Activated naive CD8-positive, alpha-beta T cell treated with anti-CD3 and anti-CD28 coated beads, Interleukin-2, amount 10 ng/mL, durations not matched to agents 7 days and 5 days (primary cell): Measurements from ENCODE around the gene CLCN7. TPM values are rescaled to one million over a fixed set of nuclear protein-coding genes. Genes with fewer than 3 reads are reported as not detected.

Source experiments
- ATAC-seq: fragments of 150-1000 bp; cut with Tn5 transposase; one replicate; pipeline ENCODE4 v1.10.0; 2021; ENCODE audit warnings: low read depth, moderate library complexity
- POLR2A ChIA-PET: fragments of 350-600 bp; sonication (Branson Sonifier 250); formaldehyde crosslinking; loops from one replicate; lab custom pipeline; 2021; ENCODE audit warnings: antibody characterized with exemption; lab: Charles Lee
- DNase-seq: peaks from one replicate; pipeline ENCODE4 v3.0.0; 2021
- H3K27ac Mint-ChIP-seq: one replicate; pipeline ENCODE4 v1.8.0; 2022; ENCODE audit warnings: mild to moderate bottlenecking, mixed read lengths
- H3K27me3 Mint-ChIP-seq: one replicate; pipeline ENCODE4 v1.8.0; 2022; ENCODE audit warnings: mild to moderate bottlenecking, moderate library complexity, mixed read lengths
- H3K36me3 Mint-ChIP-seq: one replicate; pipeline ENCODE4 v1.8.0; 2021; ENCODE audit warnings: mild to moderate bottlenecking, mixed read lengths
- H3K4me1 Mint-ChIP-seq: one replicate; pipeline ENCODE4 v1.8.0; 2021; ENCODE audit warnings: mixed read lengths
- H3K4me3 Mint-ChIP-seq: one replicate; pipeline ENCODE4 v1.8.0; 2022; ENCODE audit warnings: mild to moderate bottlenecking, moderate library complexity, mixed read lengths
- H3K9me3 Mint-ChIP-seq: one replicate; pipeline ENCODE4 v1.8.0; 2021; ENCODE audit warnings: mixed read lengths
- total RNA-seq, 2 experiments: library from RNA; stranded (reverse); gene quantifications; one replicate each; pipeline ENCODE4 v1.2.3, GENCODE V29; 2021

Gene CLCN7
- total RNA-seq, 2 experiments from 2014 or later: 69.7 to 72.2 TPM

GRCh38 chr16:1508494-1509187, 33.8 kb upstream of the CLCN7 start:
- ATAC-seq (no peak), DNase-seq (no peak)
- H3K4me3 Mint-ChIP-seq: no peak overlapping the region
- no peak overlapping the region for H3K27ac Mint-ChIP-seq
- POLR2A ChIA-PET: no interaction called here
- peaks cover 14% of the 10 kb centered on the region for H3K36me3 Mint-ChIP-seq
- no peaks in the 10 kb centered on the region for H3K9me3 Mint-ChIP-seq
- no peaks in the 10 kb centered on the region for H3K4me1 Mint-ChIP-seq
- H3K27me3 Mint-ChIP-seq: no peaks in the 10 kb centered on the region

GRCh38 chr16:1506494-1507213, 31.8 kb upstream of the CLCN7 start:
- H3K27ac Mint-ChIP-seq: no peak overlapping the region
- DNase-seq: no peak
- no peaks in the 10 kb centered on the region for H3K27me3 Mint-ChIP-seq
- ATAC-seq: no peak
- H3K4me3 Mint-ChIP-seq: no peak overlapping the region
- POLR2A ChIA-PET: no interaction called here
- H3K9me3 Mint-ChIP-seq: no peaks in the 10 kb centered on the region
- no peaks in the 10 kb centered on the region for H3K4me1 Mint-ChIP-seq
- peaks cover 10% of the 10 kb centered on the region for H3K36me3 Mint-ChIP-seq

GRCh38 chr16:1505912-1506311, 31.1 kb upstream of the CLCN7 start:
- POLR2A ChIA-PET: no interaction called here
- H3K4me1 Mint-ChIP-seq: no peaks in the 10 kb centered on the region
- H3K27me3 Mint-ChIP-seq: no peaks in the 10 kb centered on the region
- H3K9me3 Mint-ChIP-seq: no peaks in the 10 kb centered on the region
- no peak overlapping the region for H3K4me3 Mint-ChIP-seq
- no peak for ATAC-seq
- no peak for DNase-seq
- no peak overlapping the region for H3K27ac Mint-ChIP-seq
- H3K36me3 Mint-ChIP-seq: peaks cover 7% of the 10 kb centered on the region

- ATAC-seq (no peak), DNase-seq (no peak)
- Mint-ChIP-seq H3K27me3 (no peaks in the 10 kb centered on the region), H3K27ac (no peak overlapping the region), H3K4me1 (no peaks in the 10 kb centered on the region), H3K4me3 (no peak overlapping the region), H3K9me3 (no peaks in the 10 kb centered on the region), H3K36me3 (peaks cover 7% of the 10 kb centered on the region)
- POLR2A ChIA-PET: no interaction called here
Observed at GRCh38 chr16:1505073-1505844, 30.4 kb upstream of the CLCN7 start.

- Mint-ChIP-seq H3K4me1 (no peaks in the 10 kb centered on the region), H3K9me3 (no peaks in the 10 kb centered on the region), H3K27ac (no peak overlapping the region), H3K4me3 (no peak overlapping the region), H3K36me3 (peaks cover 7% of the 10 kb centered on the region), H3K27me3 (no peaks in the 10 kb centered on the region)
- POLR2A ChIA-PET: no interaction called here
- DNase-seq: no peak
- ATAC-seq: no peak
Observed at GRCh38 chr16:1503110-1503955, 28.5 kb upstream of the CLCN7 start.

- no peak overlapping the region for H3K27ac Mint-ChIP-seq
- no peaks in the 10 kb centered on the region for H3K9me3 Mint-ChIP-seq
- DNase-seq (no peak), ATAC-seq (no peak)
- no peak overlapping the region for H3K4me3 Mint-ChIP-seq
- peaks cover 7% of the 10 kb centered on the region for H3K36me3 Mint-ChIP-seq
- POLR2A ChIA-PET: no interaction called here
- no peaks in the 10 kb centered on the region for H3K4me1 Mint-ChIP-seq
- H3K27me3 Mint-ChIP-seq: no peaks in the 10 kb centered on the region
Observed at GRCh38 chr16:1502092-1503004, 27.5 kb upstream of the CLCN7 start.

GRCh38 chr16:1501630-1502029, 26.8 kb upstream of the CLCN7 start:
- H3K36me3 Mint-ChIP-seq: peaks cover 7% of the 10 kb centered on the region
- H3K27me3 Mint-ChIP-seq: no peaks in the 10 kb centered on the region
- H3K4me1 Mint-ChIP-seq: no peaks in the 10 kb centered on the region
- ATAC-seq (no peak), DNase-seq (no peak)
- no peak overlapping the region for H3K4me3 Mint-ChIP-seq
- POLR2A ChIA-PET: no interaction called here
- no peak overlapping the region for H3K27ac Mint-ChIP-seq
- H3K9me3 Mint-ChIP-seq: no peaks in the 10 kb centered on the region

GRCh38 chr16:1500465-1501150, 25.8 kb upstream of the CLCN7 start:
- no peak overlapping the region for H3K27ac Mint-ChIP-seq
- POLR2A ChIA-PET: no interaction called here
- H3K27me3 Mint-ChIP-seq: no peaks in the 10 kb centered on the region
- ATAC-seq (no peak), DNase-seq (no peak)
- H3K4me3 Mint-ChIP-seq: no peak overlapping the region
- no peaks in the 10 kb centered on the region for H3K4me1 Mint-ChIP-seq
- no peaks in the 10 kb centered on the region for H3K9me3 Mint-ChIP-seq
- H3K36me3 Mint-ChIP-seq: peaks cover 7% of the 10 kb centered on the region

- H3K27me3 Mint-ChIP-seq: no peaks in the 10 kb centered on the region
Observed at GRCh38 chr16:1499756-1500464, 25.1 kb upstream of the CLCN7 start.

GRCh38 chr16:1498899-1499676, 24.3 kb upstream of the CLCN7 start:
- H3K4me3 Mint-ChIP-seq: no peak overlapping the region
- no peak overlapping the region for H3K27ac Mint-ChIP-seq
- H3K4me1 Mint-ChIP-seq: no peaks in the 10 kb centered on the region
- no peak for DNase-seq
- peaks cover 7% of the 10 kb centered on the region for H3K36me3 Mint-ChIP-seq
- H3K27me3 Mint-ChIP-seq: no peaks in the 10 kb centered on the region
- POLR2A ChIA-PET: no interaction called here
- no peak for ATAC-seq
- H3K9me3 Mint-ChIP-seq: no peaks in the 10 kb centered on the region

More at GRCh38 chr16:1499756-1500464, 25.1 kb upstream of the CLCN7 start:
- Mint-ChIP-seq H3K4me1 (no peaks in the 10 kb centered on the region), H3K4me3 (no peak overlapping the region), H3K27ac (no peak overlapping the region), H3K36me3 (peaks cover 7% of the 10 kb centered on the region), H3K9me3 (no peaks in the 10 kb centered on the region)
- no peak for DNase-seq
- POLR2A ChIA-PET: interaction anchor here (0.6 kb wide), 1 partner anchor 23 kb away, joined by 3 read pairs; no protein-coding TSS in a partner anchor
- ATAC-seq: no peak
